Peyer's patch (tissue), 4 donors: ENCODE measurements around the gene RPS3. TPM values are rescaled to one million over a fixed set of nuclear protein-coding genes. Genes with fewer than 3 reads are reported as not detected.

Experiments used
- DNase-seq, 3 donors: peaks; one replicate each; pipeline ENCODE4 v3.0.0-alpha.2; 2017 to 2019
- H3K27ac ChIP-seq, 4 donors: fragments of 200-600 bp; sonication (generic); one replicate each; pipeline ENCODE4 v1.5.1; 2016 to 2019
- H3K27me3 ChIP-seq, 2 donors: fragments of 200-600 bp; sonication (generic); one replicate each; pipeline ENCODE4 v1.5.1; 2019
- H3K36me3 ChIP-seq, 3 donors: fragments of 200-600 bp; sonication (generic); one replicate each; pipeline ENCODE4 v1.5.1; 2016 to 2019
- H3K4me1 ChIP-seq, 4 donors: fragments of 200-600 bp; sonication (generic); one replicate each; pipeline ENCODE4 v1.5.1; 2016 to 2019
- H3K4me3 ChIP-seq, 4 donors: fragments of 200-600 bp; sonication (generic); 1 replicate in 3 of 4; 2 replicates in 1 of 4; pipeline ENCODE4 v1.5.1; 2016 to 2019; ENCODE audit warnings: mild to moderate bottlenecking in 1 of 4
- H3K9me3 ChIP-seq, 4 donors: fragments of 200-600 bp; sonication (generic); one replicate each; pipeline ENCODE4 v1.5.1; 2016 to 2019; ENCODE audit warnings: mild to moderate bottlenecking in 1 of 4
- CTCF ChIP-seq, 6 experiments: fragments of 450-650 bp in 4 of 6; fragments of 200-600 bp in 2 of 6; sonication (generic) in 1 of 6; IDR thresholded peaks; one replicate each; pipeline ENCODE4 v1.5.1; 2017 to 2019; ENCODE audit warnings: antibody characterized with exemption in 6 of 6, mild to moderate bottlenecking in 3 of 6, moderate library complexity in 1 of 6
- POLR2A ChIP-seq, 2 donors: fragments of 450-650 bp; IDR thresholded peaks; one replicate each; pipeline ENCODE4 v1.5.1; 2017; ENCODE audit warnings: antibody characterized with exemption in 2 of 2, mild to moderate bottlenecking in 2 of 2, moderate library complexity in 2 of 2
- total RNA-seq, 4 donors: library from RNA; depleted of rRNA; stranded (reverse); fragments of >200 nt; gene quantifications; one replicate each; pipeline ENCODE4 v1.1.0, GENCODE V29; 2016

The RPS3 gene
- total RNA-seq, 4 donors from 2014 or later: 505 to 1,121 (median 614) TPM

DNA sequence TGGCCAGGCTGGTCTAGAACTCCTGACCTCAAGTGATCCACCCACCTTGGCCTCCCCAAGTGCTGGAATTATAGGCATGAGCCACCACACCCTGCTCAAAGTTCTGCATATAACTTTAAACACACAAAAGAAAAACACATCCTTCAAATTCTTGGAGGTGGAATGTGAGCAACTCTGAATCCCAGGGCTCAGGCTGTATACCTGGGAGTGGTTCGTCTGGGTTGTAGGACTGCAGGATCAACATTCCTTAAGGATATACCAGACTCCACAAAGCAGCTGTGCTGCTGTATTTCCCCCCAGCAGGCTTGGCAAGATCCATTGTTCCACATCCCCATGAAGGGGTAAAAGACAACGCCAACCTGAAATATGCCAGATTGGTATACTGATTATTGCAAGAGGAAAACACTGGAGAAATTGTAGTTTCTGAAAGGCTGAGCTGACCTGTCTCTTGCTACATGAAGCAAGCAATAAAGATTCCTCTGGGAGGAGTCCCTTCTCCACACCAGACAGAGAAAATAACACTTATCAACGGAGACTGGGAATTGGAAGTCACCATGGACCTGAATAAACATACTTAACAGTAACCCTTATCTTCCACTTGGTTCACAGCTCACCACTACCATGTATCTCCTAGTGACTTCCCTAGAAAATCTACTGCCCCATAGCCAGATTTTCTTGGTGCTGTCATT is 12.2 kb upstream of the RPS3 start:
- no peak overlapping the region for H3K4me3 ChIP-seq
- H3K4me1 ChIP-seq: peaks cover 0 to 24% (median 0%) of the 10 kb centered on the region in 4 donors
- no peaks in the 10 kb centered on the region for H3K9me3 ChIP-seq
- no peaks in the 10 kb centered on the region for H3K36me3 ChIP-seq
- no peak overlapping the region for H3K27ac ChIP-seq
- TF ChIP-seq CTCF (IDR thresholded peaks at IDR 0.05): no peak
- no peak for TF ChIP-seq POLR2A (IDR thresholded peaks at IDR 0.05)
- DNase-seq: no peak
- H3K27me3 ChIP-seq: no peaks in the 10 kb centered on the region

- DNase-seq: no peak
- no peaks in the 10 kb centered on the region for H3K36me3 ChIP-seq
- H3K9me3 ChIP-seq: no peaks in the 10 kb centered on the region
- no peaks in the 10 kb centered on the region for H3K27me3 ChIP-seq
- TF ChIP-seq POLR2A (IDR thresholded peaks at IDR 0.05): no peak
- no peak for TF ChIP-seq CTCF (IDR thresholded peaks at IDR 0.05)
- no peak overlapping the region for H3K4me3 ChIP-seq
- peaks cover 0 to 24% (median 0%) of the 10 kb centered on the region in 4 donors for H3K4me1 ChIP-seq
- peak overlapping the region in 1 of 4 donors; percentile 25 for H3K27ac ChIP-seq
Observed at GRCh38 chr11:75387736-75388294, 11.5 kb upstream of the RPS3 start.

GRCh38 chr11:75388386-75389275 is 10.7 kb upstream of the RPS3 start:
- H3K27ac ChIP-seq: peak overlapping the region in 1 of 4 donors; percentile 25
- no peaks in the 10 kb centered on the region for H3K27me3 ChIP-seq
- no peaks in the 10 kb centered on the region for H3K36me3 ChIP-seq
- TF ChIP-seq CTCF (IDR thresholded peaks at IDR 0.05) (peak; percentile 69 to 84 (median 78)), POLR2A (IDR thresholded peaks at IDR 0.05) (no peak)
- no peaks in the 10 kb centered on the region for H3K9me3 ChIP-seq
- DNase-seq: peak; percentile 53 to 83 (median 70)
- H3K4me1 ChIP-seq: peaks cover 0 to 24% (median 0%) of the 10 kb centered on the region in 4 donors
- H3K4me3 ChIP-seq: no peak overlapping the region

DNA sequence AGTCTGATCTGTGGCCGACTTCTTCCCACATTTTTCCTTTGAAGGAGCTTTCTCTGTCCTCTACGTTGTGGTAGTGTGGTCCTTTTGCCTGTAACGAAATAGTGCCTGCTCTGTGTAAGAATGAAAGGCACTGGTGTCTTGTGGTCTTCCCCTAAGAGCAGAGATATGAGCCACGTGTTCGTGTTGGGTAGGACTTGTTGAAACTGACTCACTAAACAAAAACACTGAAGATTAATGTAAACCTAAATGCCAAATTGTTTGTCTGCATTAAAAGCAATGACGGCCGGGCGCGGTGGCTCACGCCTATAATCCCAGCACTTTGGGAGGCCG is 10.1 kb upstream of the RPS3 start:
- Histone ChIP-seq H3K27ac (no peak overlapping the region), H3K4me3 (no peak overlapping the region), H3K27me3 (no peaks in the 10 kb centered on the region), H3K4me1 (peaks cover 0 to 23% (median 0%) of the 10 kb centered on the region in 4 donors), H3K36me3 (no peaks in the 10 kb centered on the region), H3K9me3 (no peaks in the 10 kb centered on the region)
- no peak for DNase-seq
- no peak for TF ChIP-seq CTCF (IDR thresholded peaks at IDR 0.05)
- TF ChIP-seq POLR2A (IDR thresholded peaks at IDR 0.05): no peak

DNA sequence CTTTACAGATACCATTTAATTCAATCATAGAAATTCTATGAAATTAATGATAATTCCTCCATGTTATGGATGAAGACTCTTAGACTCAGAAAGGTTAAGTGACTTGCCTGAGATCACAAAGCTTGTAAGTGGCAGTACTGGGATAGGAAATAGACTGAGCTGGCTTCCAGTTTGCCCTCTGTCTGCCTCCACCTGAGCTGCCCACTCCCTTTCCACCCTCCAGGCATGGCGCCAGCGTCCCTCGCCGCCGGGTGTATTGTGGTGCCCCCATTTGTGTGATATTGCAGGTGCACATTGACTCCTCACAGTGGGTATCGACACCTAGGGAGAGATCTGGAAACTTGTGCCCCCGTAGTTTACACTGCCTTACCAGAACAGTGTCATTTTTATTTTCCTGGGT is 9.4 kb upstream of the RPS3 start:
- H3K4me1 ChIP-seq: peaks cover 0 to 19% (median 0%) of the 10 kb centered on the region in 4 donors
- no peak overlapping the region for H3K27ac ChIP-seq
- no peak for DNase-seq
- TF ChIP-seq CTCF (IDR thresholded peaks at IDR 0.05): no peak
- no peak for TF ChIP-seq POLR2A (IDR thresholded peaks at IDR 0.05)
- no peaks in the 10 kb centered on the region for H3K36me3 ChIP-seq
- H3K27me3 ChIP-seq: no peaks in the 10 kb centered on the region
- no peak overlapping the region for H3K4me3 ChIP-seq
- no peaks in the 10 kb centered on the region for H3K9me3 ChIP-seq
